Muscle of arm (tissue), 14 donors: ENCODE results near the gene CEP63. TPM values are rescaled to one million over a fixed set of nuclear protein-coding genes. Genes with fewer than 3 reads are reported as not detected.

Source experiments
- DNase-seq: peaks from one replicate; pipeline ENCODE4 v3.0.0-alpha.2; 2013
- long read RNA-seq, 11 donors: transcript quantifications; one replicate each; lab custom pipeline, GENCODE V29; 2026
- polyA plus RNA-seq, 12 donors: library from polyadenylated mRNA; unstranded; fragments of 120-200 nt; gene quantifications; one replicate each; pipeline ENCODE4 v1.2.1, GENCODE V29; 2013; ENCODE audit not compliant: insufficient read length in 12 of 12

The CEP63 gene
- polyA plus RNA-seq: 10 to 100 TPM in 11 of 12 donors, not detected in 1; 28.1 to 47.8 (median 39.3) TPM
- long read RNA-seq, donor 1: 0 reads
- long read RNA-seq, donor 2, partial matches to known transcripts: 0 of 4 reads
- long read RNA-seq, donor 2, other reads (novel, unspliced or antisense): 0 of 4 reads
- long read RNA-seq, donor 3, partial matches to known transcripts: 0 of 2 reads
- long read RNA-seq, donor 3, other reads (novel, unspliced or antisense): 0 of 2 reads
- long read RNA-seq, donor 4: 0 reads
- long read RNA-seq, donor 5, transcript CEP63-201 (12 exons, 2,056 nt): major isoform, 6 of 8 reads
- long read RNA-seq, donor 5, partial matches to known transcripts: 0 of 8 reads
- long read RNA-seq, donor 5, other reads (novel, unspliced or antisense): 0 of 8 reads
- long read RNA-seq, donor 6, partial matches to known transcripts: 0 of 2 reads
- long read RNA-seq, donor 6, other reads (novel, unspliced or antisense): 0 of 2 reads
- long read RNA-seq, donor 7: 0 reads
- long read RNA-seq, donor 8, partial matches to known transcripts: 0 of 5 reads
- long read RNA-seq, donor 8, other reads (novel, unspliced or antisense): 0 of 5 reads
- long read RNA-seq, donor 9, partial matches to known transcripts: 71 of 72 reads
- long read RNA-seq, donor 9, other reads (novel, unspliced or antisense): 0 of 72 reads
- long read RNA-seq, donor 10, partial matches to known transcripts: 0 of 2 reads
- long read RNA-seq, donor 10, other reads (novel, unspliced or antisense): 0 of 2 reads
- long read RNA-seq, donor 11, partial matches to known transcripts: 0 of 1 reads
- long read RNA-seq, donor 11, other reads (novel, unspliced or antisense): 0 of 1 reads

DNA sequence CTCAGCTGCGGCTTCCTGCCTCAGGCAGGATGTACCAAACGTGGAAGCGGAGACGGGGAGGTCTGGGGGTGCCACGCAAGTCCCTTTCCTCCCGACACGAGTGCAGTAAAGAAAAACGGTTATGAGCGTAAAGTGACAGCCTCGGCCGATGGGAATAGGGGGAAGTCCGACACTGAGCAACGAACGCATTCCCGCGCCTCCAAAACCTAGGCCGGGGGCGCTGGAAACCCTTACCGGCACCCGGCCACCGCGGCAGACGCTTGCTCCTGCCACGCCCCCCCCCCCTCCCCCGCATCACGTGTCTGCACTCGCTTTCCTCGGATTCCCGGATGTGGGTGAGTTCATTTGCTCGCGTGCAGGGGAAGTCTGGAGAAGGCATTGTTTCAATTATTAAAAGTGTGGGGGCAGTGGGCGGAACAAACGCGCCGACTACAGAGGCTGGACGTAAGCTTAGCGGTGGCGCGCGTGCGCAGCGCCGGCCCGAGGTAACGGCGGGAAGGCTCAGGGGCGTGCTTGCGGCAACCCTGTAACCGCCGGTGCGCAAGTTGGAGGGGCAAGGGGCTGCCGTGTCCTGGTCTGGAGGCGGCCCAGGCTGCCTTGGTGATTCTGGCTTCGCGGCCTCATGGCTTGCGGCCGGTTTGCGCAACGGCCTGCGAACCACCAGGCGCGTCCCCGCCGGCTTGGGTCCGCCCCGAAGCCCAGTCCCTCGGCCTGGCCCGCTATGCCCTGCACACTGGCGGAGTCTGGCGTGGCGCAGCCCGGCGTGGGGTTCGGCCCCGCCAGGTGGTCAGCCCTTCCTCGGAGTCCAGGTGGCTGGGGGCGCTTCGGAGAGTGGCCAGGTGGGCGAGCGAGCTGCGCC, at the start of gene CEP63, which contains the start of gene ANAPC13:
CEP63 (plus strand) TSS at position 340 of the 859 bp plus-strand sequence. CDS start 9,264 bp downstream, outside the sequence.
ANAPC13 (minus strand) TSS at position 268 of the 859 bp plus-strand sequence. CDS start 3,081 bp downstream, outside the sequence.
- DNase-seq: peak; percentile 98

GRCh38 chr3:134437211-134437752, 48.6 kb upstream of the CEP63 start:
- no peak for DNase-seq

DNA sequence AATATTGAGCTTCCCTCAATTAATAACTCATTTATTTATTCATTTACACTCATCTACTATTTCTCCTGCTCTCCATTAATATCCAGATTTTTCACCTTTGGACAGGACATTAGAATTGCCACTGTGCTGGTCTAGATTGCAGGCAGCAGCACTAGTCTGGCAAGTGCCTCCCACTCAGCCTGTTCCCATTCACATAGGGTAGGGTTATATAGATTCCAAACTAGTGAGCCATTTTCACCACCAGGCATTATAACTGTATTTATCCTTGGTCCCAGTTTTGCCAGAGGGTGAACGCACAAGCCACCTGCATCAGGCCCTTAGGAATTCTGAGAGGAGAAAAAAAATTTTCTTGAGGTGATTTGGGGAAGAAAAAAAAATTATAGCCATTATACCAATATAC, 44.5 kb upstream of the CEP63 start:
- no peak for DNase-seq

- DNase-seq: no peak
Measured at GRCh38 chr3:134441821-134442220, 44.0 kb upstream of the CEP63 start.

DNA sequence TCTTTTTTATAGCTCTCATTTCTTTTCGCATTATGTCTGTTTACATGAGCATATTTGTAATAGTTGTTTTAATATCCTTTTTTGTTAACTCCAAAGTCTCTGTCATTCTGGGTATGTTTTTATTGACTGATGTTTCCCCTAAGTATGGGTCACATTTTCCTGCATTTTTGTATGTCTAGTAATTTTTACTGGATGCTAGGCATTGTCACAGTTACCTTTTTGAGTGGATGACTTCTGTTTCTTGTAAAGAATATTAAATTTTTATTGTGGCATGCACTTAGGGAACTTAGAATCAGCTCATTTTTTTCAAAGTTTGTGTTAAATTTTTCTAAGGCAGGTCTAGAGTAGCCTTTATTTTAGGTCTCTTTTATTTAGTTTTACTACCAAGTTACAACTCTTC, 40.8 kb upstream of the CEP63 start:
- DNase-seq: no peak

DNA sequence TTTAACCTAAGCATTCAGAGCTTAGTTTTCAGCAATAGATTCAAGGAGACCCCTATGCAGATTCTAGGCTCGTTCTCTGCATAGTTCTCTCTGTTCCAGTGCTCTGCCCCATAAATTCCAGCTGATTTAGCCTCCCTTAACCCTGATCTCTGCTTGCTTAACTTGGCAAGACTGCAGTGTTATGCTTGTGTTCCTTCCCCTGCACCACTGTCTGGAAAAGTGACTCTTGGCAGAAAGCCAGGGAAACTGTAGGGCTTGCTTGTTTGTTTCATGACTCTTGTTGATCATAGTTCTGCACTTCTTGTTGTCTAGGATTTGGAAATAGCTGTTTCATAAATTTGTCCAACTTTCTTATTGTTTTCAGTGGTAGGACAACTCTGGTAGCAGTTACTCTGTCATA, 40.2 kb upstream of the CEP63 start:
- peak; percentile 31 for DNase-seq

GRCh38 chr3:134446800-134447199, 39.1 kb upstream of the CEP63 start:
- no peak for DNase-seq

DNA sequence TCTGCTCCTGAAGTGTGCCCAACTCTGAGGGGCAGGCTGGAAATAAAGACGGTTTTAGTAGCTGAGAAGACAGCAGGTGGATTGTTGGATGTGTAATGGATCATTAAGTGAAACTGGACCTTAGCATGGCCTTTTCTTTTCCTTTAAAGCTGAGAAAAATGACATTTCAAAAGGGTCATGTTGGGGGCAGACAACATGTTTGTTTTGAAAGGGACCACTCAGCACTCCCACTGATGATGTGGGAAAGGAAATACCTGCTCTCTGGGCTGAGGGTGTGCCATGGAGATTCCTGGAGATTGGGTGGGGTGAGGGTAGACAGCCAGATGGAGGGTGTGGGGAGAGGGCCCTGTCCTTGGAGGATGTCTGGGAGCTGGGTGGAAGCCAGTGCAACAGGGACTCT, 38.5 kb upstream of the CEP63 start:
- no peak for DNase-seq

- DNase-seq: no peak
Measured at GRCh38 chr3:134448664-134449063, 37.2 kb upstream of the CEP63 start.

DNA sequence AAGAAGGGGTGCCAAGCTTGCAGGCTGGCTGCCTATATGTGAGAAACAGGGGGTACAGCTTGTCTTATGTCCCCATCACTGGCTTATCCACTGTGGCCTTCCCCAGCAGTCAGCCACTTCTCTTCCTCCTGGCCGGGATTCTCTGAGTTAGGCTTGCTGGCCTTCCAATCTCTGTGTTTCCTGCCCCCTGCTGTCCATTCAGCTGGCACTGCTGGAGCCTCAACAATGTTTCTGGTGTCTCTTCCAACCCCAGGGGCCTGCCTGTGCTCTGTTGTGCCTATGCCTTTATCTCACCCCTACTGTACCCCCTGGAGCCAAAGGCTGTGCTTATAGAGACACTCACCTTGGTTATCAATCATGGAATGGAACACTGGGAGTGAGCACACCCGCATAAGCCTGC, 36.6 kb upstream of the CEP63 start:
- no peak for DNase-seq

- DNase-seq: no peak
Measured at GRCh38 chr3:134449951-134450350, 35.9 kb upstream of the CEP63 start.

- DNase-seq: no peak
Measured at GRCh38 chr3:134453631-134454030, 32.2 kb upstream of the CEP63 start.

- DNase-seq: no peak
Measured at GRCh38 chr3:134457376-134458074, 28.3 kb upstream of the CEP63 start.

DNA sequence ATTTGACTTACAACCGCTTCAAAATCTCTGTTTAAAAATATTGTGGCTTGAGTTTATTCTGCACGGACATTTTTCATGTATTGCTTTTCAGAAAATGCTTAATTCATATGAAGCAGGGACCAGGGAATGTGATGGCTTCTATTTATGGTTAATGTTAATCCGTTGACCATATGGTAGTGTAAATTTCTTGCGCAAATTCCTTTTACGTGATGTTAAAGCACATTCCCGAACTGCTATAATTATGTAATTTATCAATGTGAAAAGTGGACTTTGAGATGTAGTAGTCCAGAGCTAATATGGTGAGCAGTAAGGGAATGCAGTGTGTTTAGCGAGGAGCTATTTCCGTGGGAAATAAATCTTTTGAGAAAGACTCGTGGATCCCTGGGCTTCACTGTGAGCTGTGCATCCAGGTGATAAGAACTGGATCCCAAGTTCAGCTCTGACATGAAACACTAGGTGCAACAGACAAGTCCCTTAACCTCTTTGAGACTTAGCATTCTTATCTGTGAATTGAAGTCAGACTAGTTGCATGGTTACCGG, 27.4 kb upstream of the CEP63 start:
- no peak for DNase-seq

DNA sequence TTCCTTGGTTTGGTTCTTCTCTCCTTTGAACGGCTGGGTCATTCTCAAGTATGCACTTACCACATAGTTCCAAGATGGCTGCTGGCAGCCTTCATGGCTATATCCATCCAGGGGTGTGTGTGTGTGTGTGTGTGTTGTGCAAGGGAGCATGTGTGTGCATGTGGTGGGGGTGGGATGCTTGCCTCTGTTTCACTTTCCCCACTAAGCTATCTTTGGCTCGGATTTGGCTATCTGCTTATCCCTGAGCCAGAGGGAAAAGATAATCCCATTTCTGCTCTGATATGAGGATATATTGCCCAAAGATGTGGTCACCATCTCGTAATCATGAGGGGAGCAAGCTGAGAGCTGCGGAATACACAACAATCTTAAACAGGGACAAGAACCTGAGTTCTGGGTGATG, 26.3 kb upstream of the CEP63 start:
- no peak for DNase-seq

GRCh38 chr3:134460965-134461364, 24.9 kb upstream of the CEP63 start:
- no peak for DNase-seq

DNA sequence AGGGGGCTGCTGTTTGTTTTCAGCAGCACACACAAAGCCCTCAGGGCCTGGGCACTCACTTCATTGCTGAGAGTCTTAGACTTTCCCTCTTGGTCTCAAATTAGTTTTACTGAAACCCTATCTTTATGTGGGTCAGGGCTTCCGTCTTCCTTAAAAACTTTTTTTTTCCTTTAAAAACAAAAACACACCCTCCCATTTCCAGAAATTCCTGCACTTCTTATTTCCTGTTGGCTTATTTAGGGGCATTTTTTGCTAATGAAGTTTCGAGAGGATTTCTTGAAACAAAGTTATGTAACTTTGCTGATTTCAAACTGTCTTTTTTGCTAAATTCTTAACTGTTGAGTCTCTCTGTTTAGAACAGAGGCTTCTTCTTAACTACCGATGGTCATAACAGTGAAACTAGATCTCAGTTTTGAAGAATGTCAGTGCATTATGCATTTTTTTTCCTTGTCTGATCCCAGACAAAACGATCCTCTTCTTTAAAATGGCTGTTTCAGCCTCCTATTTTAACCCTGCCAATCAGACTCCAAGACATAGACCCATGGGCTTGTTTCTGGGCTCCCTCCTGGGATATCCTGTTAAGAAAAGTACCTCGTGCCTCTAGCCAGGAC, 23.4 kb upstream of the CEP63 start:
- DNase-seq: peak; percentile 48

DNA sequence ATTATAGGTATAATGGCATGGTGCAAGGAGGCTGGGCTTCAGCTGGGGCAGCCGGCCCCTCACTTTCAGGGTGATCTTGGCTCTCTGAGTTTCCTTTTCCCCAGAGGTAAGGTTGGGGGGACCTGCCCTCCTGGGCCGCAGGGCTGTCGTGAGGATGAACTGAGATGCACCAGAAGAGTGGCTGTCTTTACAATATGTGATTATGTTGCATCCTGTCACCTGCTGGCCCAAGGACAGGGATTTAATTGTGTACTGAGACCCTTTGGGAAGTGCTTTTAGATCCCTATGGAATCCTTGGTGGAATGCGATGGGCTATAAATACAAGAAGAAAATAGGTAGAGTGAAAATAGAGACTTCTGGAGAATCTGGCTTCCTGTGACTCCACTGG, 22.2 kb upstream of the CEP63 start:
- DNase-seq: no peak

DNA sequence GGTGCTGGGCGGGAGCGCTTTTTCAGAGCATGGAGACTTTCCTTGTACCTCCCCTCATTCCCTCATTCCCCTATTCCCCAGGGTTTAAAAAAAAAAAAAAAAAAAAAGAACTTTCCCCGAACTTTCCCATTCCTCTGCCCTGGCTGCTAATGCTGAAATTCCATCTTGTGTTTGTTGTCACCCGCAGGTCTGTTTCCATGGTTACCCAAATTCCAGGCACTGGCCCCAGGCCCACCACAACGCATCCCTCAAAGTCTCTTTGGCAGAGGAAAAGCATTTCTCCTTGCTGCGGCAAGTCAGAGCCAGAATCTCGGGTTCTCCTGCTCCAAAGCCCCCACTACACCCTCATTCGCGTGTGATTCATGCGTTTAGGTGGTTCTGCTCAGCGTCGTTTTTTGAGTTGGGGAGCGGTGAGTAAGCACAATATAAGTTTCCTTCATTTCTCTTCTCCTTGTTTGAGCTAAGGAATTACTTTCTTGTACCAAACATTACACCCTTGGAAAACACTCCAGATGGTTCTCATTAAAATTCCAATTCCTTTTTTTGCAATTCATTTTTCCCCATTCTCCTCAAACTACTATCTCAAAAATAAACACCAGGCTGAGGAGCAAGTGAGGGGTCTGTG, 21.7 kb upstream of the CEP63 start:
- DNase-seq: peak; percentile 96
